ENCODE data around the gene EXOC2. TPM values are rescaled to one million over a fixed set of nuclear protein-coding genes. Genes with fewer than 3 reads are reported as not detected.

EXOC2 gene
- total RNA-seq, 1 experiment from 2014 or later = 24.5 TPM

DNA sequence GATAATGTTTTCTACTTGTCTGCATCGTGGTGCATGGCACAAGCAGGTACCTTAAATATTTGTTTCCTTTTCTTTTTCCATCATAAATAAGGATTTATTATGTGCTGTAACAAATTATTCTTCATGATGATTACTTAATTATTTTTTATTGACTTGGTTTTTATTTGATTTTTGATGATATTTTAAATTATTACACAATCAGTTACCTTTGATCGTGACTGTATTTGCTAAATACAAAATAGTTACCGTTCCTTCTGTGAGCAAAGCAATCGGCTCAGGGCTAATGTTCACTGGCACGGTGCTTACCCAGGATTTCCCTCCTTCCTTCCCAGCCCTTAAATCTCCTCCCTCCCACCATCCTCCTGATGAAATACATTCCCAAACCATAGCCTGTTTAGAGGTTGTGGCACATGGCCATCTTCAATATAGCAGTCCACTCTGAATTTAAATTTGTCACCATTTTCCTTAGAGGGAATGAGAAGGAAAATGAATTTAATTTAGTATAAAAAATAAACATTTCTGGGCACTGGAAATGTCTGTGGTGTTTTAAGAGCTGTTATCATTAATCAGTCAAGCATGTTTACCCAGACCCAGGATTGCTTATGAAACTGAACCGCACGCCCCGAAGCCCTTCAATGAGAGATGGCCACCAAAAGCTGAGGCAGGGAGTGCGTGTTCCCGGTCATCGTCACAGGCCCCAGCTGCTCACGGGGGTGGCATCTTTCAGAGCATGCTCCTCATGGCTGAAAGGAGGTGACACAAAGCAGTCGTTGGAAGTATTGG is 23.0 kb upstream of the EXOC2 start:
- Histone ChIP-seq H3K4me3 (replicated peaks in 1 of 2; ENCODE audit: low read depth in 1 of 2, low read length in 2 of 2) (no peak overlapping the region), H3K36me3 (ENCODE audit: control insufficient read depth in 1 of 2, insufficient read depth in 2 of 2, low read length in 2 of 2) (no peaks in the 10 kb centered on the region), H3K79me2 (ENCODE audit: insufficient read depth, low read length) (no peaks in the 10 kb centered on the region), H3K4me2 (ENCODE audit: low read length) (no peak overlapping the region), H3K27me3 (ENCODE audit: insufficient read depth, low read length) (no peaks in the 10 kb centered on the region), H3K9me3 (ENCODE audit: control insufficient read depth in 1 of 2, insufficient read depth in 1 of 2, low read depth in 1 of 2, low read length in 2 of 2) (no peaks in the 10 kb centered on the region), H3K9me2 (ENCODE audit: insufficient read depth) (no peaks in the 10 kb centered on the region), H3K27ac (ENCODE audit: low read depth, low read length) (no peak overlapping the region), H2AFZ (ENCODE audit: low read depth, low read length, poor library complexity, severe bottlenecking) (no peak overlapping the region), H4K20me1 (ENCODE audit: insufficient read depth) (no peaks in the 10 kb centered on the region), H3K4me1 (ENCODE audit: control insufficient read depth in 1 of 2, insufficient read depth in 2 of 2, low read length in 2 of 2) (no peaks in the 10 kb centered on the region), H3K9ac (ENCODE audit: low read length) (no peak overlapping the region)
- ChIA-PET CTCF (no interaction called here), POLR2A (no interaction called here), RAD21 (ENCODE audit: low non-redundant PET in 1 of 2, low total read pairs in 2 of 2, uncharacterized antibody in 2 of 2, unreplicated experiment in 2 of 2) (no interaction called here)
- no peak for ATAC-seq
- BruUV-seq (replicated peaks) = no TSS peak
- no peak for TF ChIP-seq EZH2phosphoT487 (IDR thresholded peaks at IDR 0.05; ENCODE audit: borderline replicate concordance)
- TF ChIP-seq ELF1 (IDR thresholded peaks at IDR 0.05; ENCODE audit: borderline replicate concordance, low read depth) = no peak
- TF ChIP-seq SIN3A (IDR thresholded peaks at IDR 0.05; ENCODE audit: low read depth) = no peak
- TF ChIP-seq ZNF274 (IDR thresholded peaks at IDR 0.05; ENCODE audit: low read depth, low read length) = no peak
- TF ChIP-seq ZBTB33 (IDR thresholded peaks at IDR 0.05; ENCODE audit: extremely low read depth, insufficient replicate concordance, low read length) = no peak
- TF ChIP-seq SP1 (IDR thresholded peaks at IDR 0.05; ENCODE audit: low read depth) = no peak
- no peak for TF ChIP-seq EGR1 (IDR thresholded peaks at IDR 0.05; ENCODE audit: low read depth)
- intact Hi-C loops (cut with micrococcal nuclease) = no loop called here
- DNase-seq (ENCODE audit: low read depth, low spot score) = no peak

- no peak for ATAC-seq
- H3K9me2 ChIP-seq (ENCODE audit: insufficient read depth) = no peaks in the 10 kb centered on the region
- no peaks in the 10 kb centered on the region for H3K9me3 ChIP-seq (ENCODE audit: control insufficient read depth in 1 of 2, insufficient read depth in 1 of 2, low read depth in 1 of 2, low read length in 2 of 2)
- DNase-seq (ENCODE audit: low read depth, low spot score) = no peak
- RAD21 ChIA-PET (ENCODE audit: low non-redundant PET in 1 of 2, low total read pairs in 2 of 2, uncharacterized antibody in 2 of 2, unreplicated experiment in 2 of 2) = no interaction called here
- no peak overlapping the region for H3K9ac ChIP-seq (ENCODE audit: low read length)
- H3K4me1 ChIP-seq (ENCODE audit: control insufficient read depth in 1 of 2, insufficient read depth in 2 of 2, low read length in 2 of 2) = no peaks in the 10 kb centered on the region
- intact Hi-C loops (cut with micrococcal nuclease) = no loop called here
- no peak overlapping the region for H3K27ac ChIP-seq (ENCODE audit: low read depth, low read length)
- BruUV-seq (replicated peaks) = no TSS peak
- H2AFZ ChIP-seq (ENCODE audit: low read depth, low read length, poor library complexity, severe bottlenecking) = no peak overlapping the region
- H4K20me1 ChIP-seq (ENCODE audit: insufficient read depth) = no peaks in the 10 kb centered on the region; the same call in 1 of the 2 replicates
- no peaks in the 10 kb centered on the region for H3K36me3 ChIP-seq (ENCODE audit: control insufficient read depth in 1 of 2, insufficient read depth in 2 of 2, low read length in 2 of 2)
- no peak overlapping the region for H3K4me3 ChIP-seq (replicated peaks in 1 of 2; ENCODE audit: low read depth in 1 of 2, low read length in 2 of 2)
- no peak for TF ChIP-seq EGR1 (IDR thresholded peaks at IDR 0.05; ENCODE audit: low read depth)
- TF ChIP-seq SP1 (IDR thresholded peaks at IDR 0.05; ENCODE audit: low read depth) = no peak
- no peak for TF ChIP-seq ATF3 (IDR thresholded peaks at IDR 0.05)
- H3K4me2 ChIP-seq (ENCODE audit: low read length) = no peak overlapping the region
- CTCF ChIA-PET = no interaction called here
- POLR2A ChIA-PET = no interaction called here
- H3K27me3 ChIP-seq (ENCODE audit: insufficient read depth, low read length) = no peaks in the 10 kb centered on the region; the same call in none of the 2 replicates
- H3K79me2 ChIP-seq (ENCODE audit: insufficient read depth, low read length) = no peaks in the 10 kb centered on the region
These were observed 21.2 kb upstream of the EXOC2 start for GRCh38 chr6:714100-714499.

Measured in HCT116 (cell line).